ENCODE measurements around the gene FCER2. TPM values are rescaled to one million over a fixed set of nuclear protein-coding genes. Genes with fewer than 3 reads are reported as not detected.

Gene FCER2
- total RNA-seq, 1 experiment from 2014 or later: not detected

DNA sequence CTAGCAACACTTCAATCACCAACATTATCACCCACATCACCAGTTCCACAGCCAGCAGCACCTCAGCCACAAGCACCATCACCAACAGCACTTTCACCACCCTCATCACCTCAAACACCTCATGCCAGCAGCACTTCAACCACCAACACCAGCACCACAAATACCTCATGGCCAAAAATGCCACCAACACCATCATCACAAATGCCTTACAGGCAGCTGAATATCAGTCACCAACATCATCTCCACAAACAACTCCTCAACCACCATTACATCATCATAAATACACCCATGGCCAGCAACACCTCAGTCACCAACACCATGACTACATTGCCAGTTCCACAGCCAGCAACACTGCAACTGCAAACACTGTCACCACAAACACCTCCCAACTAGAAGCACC is 10.4 kb downstream of the FCER2 start:
- CTCF ChIA-PET: no interaction called here
- DNase-seq (ENCODE audit: low spot score): no peak
- no TSS peak for BruUV-seq (replicated peaks)
- TF ChIP-seq EZH2 (IDR thresholded peaks at IDR 0.05; ENCODE audit: borderline replicate concordance, low read depth, low read length, poor library complexity, severe bottlenecking): no peak
- H3K36me3 ChIP-seq (ENCODE audit: insufficient read depth, low read length, poor library complexity, severe bottlenecking): no peaks in the 10 kb centered on the region
- POLR2A ChIA-PET (ENCODE audit: low non-redundant PET): no interaction called here
- H3K9me3 ChIP-seq (ENCODE audit: low read depth, low read length, poor library complexity, severe bottlenecking): no peaks in the 10 kb centered on the region
- intact Hi-C loops (cut with micrococcal nuclease; ENCODE audit: unreplicated experiment): no loop called here
- no peaks in the 10 kb centered on the region for H3K4me1 ChIP-seq (ENCODE audit: insufficient read depth, low read length, poor library complexity, severe bottlenecking)
- H3K27ac ChIP-seq (ENCODE audit: low read depth, low read length, poor library complexity, severe bottlenecking): no peak overlapping the region
- no peak overlapping the region for H3K4me3 ChIP-seq (ENCODE audit: low read depth, low read length, poor library complexity, severe bottlenecking)
- H3K27me3 ChIP-seq (replicated peaks; ENCODE audit: insufficient read depth, low read depth, low read length, poor library complexity): peaks cover 16% of the 10 kb centered on the region

DNA sequence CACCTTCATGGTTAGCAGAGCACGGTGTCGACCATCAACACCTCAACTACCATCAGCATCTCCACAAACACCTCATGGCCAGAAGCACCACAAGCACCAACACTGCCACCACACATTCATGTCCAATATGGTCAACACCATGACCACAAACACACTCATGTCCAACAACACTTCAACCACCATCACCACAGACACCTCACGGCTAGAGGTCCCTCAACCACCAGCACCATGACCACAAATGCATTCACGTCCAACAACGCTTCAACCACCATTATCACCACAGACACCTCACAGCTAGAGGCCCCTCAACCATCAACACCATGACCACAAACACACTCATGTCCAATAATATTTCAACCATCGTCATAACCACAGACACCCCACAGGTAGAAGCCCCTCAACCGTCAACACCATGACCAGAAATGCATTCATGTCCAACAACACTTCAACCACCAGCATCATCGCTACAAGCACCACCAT is 11.1 kb downstream of the FCER2 start:
- CTCF ChIA-PET: no interaction called here
- intact Hi-C loops (cut with micrococcal nuclease; ENCODE audit: unreplicated experiment): no loop called here
- TF ChIP-seq EZH2 (IDR thresholded peaks at IDR 0.05; ENCODE audit: borderline replicate concordance, low read depth, low read length, poor library complexity, severe bottlenecking) (no peak), CTCF (conservative IDR thresholded peaks at IDR 0.05; ENCODE audit: low read depth, low read length) (no peak)
- Histone ChIP-seq H3K27ac (ENCODE audit: low read depth, low read length, poor library complexity, severe bottlenecking) (no peak overlapping the region), H3K4me1 (ENCODE audit: insufficient read depth, low read length, poor library complexity, severe bottlenecking) (no peaks in the 10 kb centered on the region), H3K4me3 (ENCODE audit: low read depth, low read length, poor library complexity, severe bottlenecking) (no peak overlapping the region), H3K27me3 (replicated peaks; ENCODE audit: insufficient read depth, low read depth, low read length, poor library complexity) (peaks cover 16% of the 10 kb centered on the region), H3K36me3 (ENCODE audit: insufficient read depth, low read length, poor library complexity, severe bottlenecking) (no peaks in the 10 kb centered on the region), H3K9me3 (ENCODE audit: low read depth, low read length, poor library complexity, severe bottlenecking) (no peaks in the 10 kb centered on the region)
- no TSS peak for BruUV-seq (replicated peaks)
- POLR2A ChIA-PET (ENCODE audit: low non-redundant PET): no interaction called here
- DNase-seq (ENCODE audit: low spot score): no peak

GRCh38 chr19:7689165-7689564 is 12.8 kb downstream of the FCER2 start:
- no peaks in the 10 kb centered on the region for H3K36me3 ChIP-seq (ENCODE audit: insufficient read depth, low read length, poor library complexity, severe bottlenecking)
- POLR2A ChIA-PET (ENCODE audit: low non-redundant PET): no interaction called here
- no peaks in the 10 kb centered on the region for H3K9me3 ChIP-seq (ENCODE audit: low read depth, low read length, poor library complexity, severe bottlenecking)
- H3K27ac ChIP-seq (ENCODE audit: low read depth, low read length, poor library complexity, severe bottlenecking): no peak overlapping the region
- H3K4me3 ChIP-seq (ENCODE audit: low read depth, low read length, poor library complexity, severe bottlenecking): no peak overlapping the region
- BruUV-seq (replicated peaks): no TSS peak
- intact Hi-C loops (cut with micrococcal nuclease; ENCODE audit: unreplicated experiment): no loop called here
- CTCF ChIA-PET: no interaction called here
- TF ChIP-seq CTCF (conservative IDR thresholded peaks at IDR 0.05; ENCODE audit: low read depth, low read length) (no peak), EZH2 (IDR thresholded peaks at IDR 0.05; ENCODE audit: borderline replicate concordance, low read depth, low read length, poor library complexity, severe bottlenecking) (no peak)
- peaks cover 16% of the 10 kb centered on the region for H3K27me3 ChIP-seq (replicated peaks; ENCODE audit: insufficient read depth, low read depth, low read length, poor library complexity)
- no peaks in the 10 kb centered on the region for H3K4me1 ChIP-seq (ENCODE audit: insufficient read depth, low read length, poor library complexity, severe bottlenecking)
- no peak for DNase-seq (ENCODE audit: low spot score)

DNA sequence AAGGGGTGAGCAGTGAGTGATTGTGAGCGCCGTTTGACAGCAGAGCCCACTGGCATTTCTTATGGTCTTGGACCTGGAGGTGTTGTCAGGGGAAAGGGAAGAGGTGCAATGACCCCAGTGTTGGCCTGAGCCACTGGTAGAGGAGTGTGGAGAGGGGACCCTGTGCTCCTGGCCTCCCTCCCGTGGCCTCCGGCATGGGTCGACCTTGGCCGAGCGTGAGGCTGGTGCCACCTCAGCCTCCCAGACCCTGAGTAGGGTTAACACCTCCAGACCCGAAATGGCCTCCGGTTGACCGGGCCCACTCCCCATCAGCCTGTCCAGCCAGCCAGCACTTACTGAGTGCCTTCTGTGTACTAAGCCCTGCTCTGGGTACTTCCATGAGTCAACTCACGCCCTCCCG is 14.8 kb downstream of the FCER2 start:
- no peaks in the 10 kb centered on the region for H3K9me3 ChIP-seq (ENCODE audit: low read depth, low read length, poor library complexity, severe bottlenecking)
- no peak overlapping the region for H3K27ac ChIP-seq (ENCODE audit: low read depth, low read length, poor library complexity, severe bottlenecking)
- peaks cover 7% of the 10 kb centered on the region for H3K36me3 ChIP-seq (ENCODE audit: insufficient read depth, low read length, poor library complexity, severe bottlenecking)
- H3K4me1 ChIP-seq (ENCODE audit: insufficient read depth, low read length, poor library complexity, severe bottlenecking): no peaks in the 10 kb centered on the region
- DNase-seq (ENCODE audit: low spot score): no peak
- POLR2A ChIA-PET (ENCODE audit: low non-redundant PET): no interaction called here
- CTCF ChIA-PET: no interaction called here
- no TSS peak for BruUV-seq (replicated peaks)
- intact Hi-C loops (cut with micrococcal nuclease; ENCODE audit: unreplicated experiment): no loop called here
- TF ChIP-seq EZH2 (IDR thresholded peaks at IDR 0.05; ENCODE audit: borderline replicate concordance, low read depth, low read length, poor library complexity, severe bottlenecking): no peak
- TF ChIP-seq CTCF (conservative IDR thresholded peaks at IDR 0.05; ENCODE audit: low read depth, low read length): no peak
- peaks cover 16% of the 10 kb centered on the region for H3K27me3 ChIP-seq (replicated peaks; ENCODE audit: insufficient read depth, low read depth, low read length, poor library complexity)
- no peak overlapping the region for H3K4me3 ChIP-seq (ENCODE audit: low read depth, low read length, poor library complexity, severe bottlenecking)
